ENCODE data around the gene AIPL1.

GRCh38 chr17:6437466-6437865 lies 2.5 kb upstream of the AIPL1 start:
- TF ChIP-seq POLR2A (IDR thresholded peaks at IDR 0.05; ENCODE audit: borderline replicate concordance, extremely low read depth, insufficient read depth, insufficient read length), result no peak
- no peak for TF ChIP-seq JUND (IDR thresholded peaks at IDR 0.05)
- TF ChIP-seq, protein P1, sequence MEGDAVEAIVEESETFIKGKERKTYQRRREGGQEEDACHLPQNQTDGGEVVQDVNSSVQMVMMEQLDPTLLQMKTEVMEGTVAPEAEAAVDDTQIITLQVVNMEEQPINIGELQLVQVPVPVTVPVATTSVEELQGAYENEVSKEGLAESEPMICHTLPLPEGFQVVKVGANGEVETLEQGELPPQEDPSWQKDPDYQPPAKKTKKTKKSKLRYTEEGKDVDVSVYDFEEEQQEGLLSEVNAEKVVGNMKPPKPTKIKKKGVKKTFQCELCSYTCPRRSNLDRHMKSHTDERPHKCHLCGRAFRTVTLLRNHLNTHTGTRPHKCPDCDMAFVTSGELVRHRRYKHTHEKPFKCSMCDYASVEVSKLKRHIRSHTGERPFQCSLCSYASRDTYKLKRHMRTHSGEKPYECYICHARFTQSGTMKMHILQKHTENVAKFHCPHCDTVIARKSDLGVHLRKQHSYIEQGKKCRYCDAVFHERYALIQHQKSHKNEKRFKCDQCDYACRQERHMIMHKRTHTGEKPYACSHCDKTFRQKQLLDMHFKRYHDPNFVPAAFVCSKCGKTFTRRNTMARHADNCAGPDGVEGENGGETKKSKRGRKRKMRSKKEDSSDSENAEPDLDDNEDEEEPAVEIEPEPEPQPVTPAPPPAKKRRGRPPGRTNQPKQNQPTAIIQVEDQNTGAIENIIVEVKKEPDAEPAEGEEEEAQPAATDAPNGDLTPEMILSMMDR (IDR thresholded peaks at IDR 0.05 in 2 of 3, conservative IDR thresholded peaks at IDR 0.05 in 1 of 3; ENCODE audit: borderline replicate concordance in 1 of 3, insufficient read depth in 1 of 3, low read depth in 2 of 3, low read length in 2 of 3), result no peak
- no peak for TF ChIP-seq SIN3A (IDR thresholded peaks at IDR 0.05; ENCODE audit: low read depth)
- TF ChIP-seq RAD21 (IDR thresholded peaks at IDR 0.05; ENCODE audit: low read depth), result no peak
- no peak for TF ChIP-seq YY1 (IDR thresholded peaks at IDR 0.05; ENCODE audit: extremely low read depth, insufficient replicate concordance, low read depth, low read length)
- TF ChIP-seq, protein P2, sequence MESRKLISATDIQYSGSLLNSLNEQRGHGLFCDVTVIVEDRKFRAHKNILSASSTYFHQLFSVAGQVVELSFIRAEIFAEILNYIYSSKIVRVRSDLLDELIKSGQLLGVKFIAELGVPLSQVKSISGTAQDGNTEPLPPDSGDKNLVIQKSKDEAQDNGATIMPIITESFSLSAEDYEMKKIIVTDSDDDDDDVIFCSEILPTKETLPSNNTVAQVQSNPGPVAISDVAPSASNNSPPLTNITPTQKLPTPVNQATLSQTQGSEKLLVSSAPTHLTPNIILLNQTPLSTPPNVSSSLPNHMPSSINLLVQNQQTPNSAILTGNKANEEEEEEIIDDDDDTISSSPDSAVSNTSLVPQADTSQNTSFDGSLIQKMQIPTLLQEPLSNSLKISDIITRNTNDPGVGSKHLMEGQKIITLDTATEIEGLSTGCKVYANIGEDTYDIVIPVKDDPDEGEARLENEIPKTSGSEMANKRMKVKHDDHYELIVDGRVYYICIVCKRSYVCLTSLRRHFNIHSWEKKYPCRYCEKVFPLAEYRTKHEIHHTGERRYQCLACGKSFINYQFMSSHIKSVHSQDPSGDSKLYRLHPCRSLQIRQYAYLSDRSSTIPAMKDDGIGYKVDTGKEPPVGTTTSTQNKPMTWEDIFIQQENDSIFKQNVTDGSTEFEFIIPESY (IDR thresholded peaks at IDR 0.05; ENCODE audit: extremely low read depth, insufficient replicate concordance, low read length), result no peak
